HL-60 (cell line): Measurements from ENCODE around the gene FDXACB1.

Source experiments
- DNase-seq, 2 experiments: peaks; one replicate each; pipeline ENCODE4 v3.0.0-alpha.2; 2010 to 2020; ENCODE audit warnings: low read depth in 1 of 2, low spot score in 1 of 2
- H3K27ac ChIP-seq: fragments of 250-450 bp; sonication (Bioruptor Pico); replicated peaks from 2 replicates; pipeline ENCODE4 v1.5.1; 2020; ENCODE audit warnings: mild to moderate bottlenecking, moderate library complexity
- H3K27me3 ChIP-seq: fragments of 250-450 bp; sonication (Bioruptor Pico); 2 replicates; pipeline ENCODE4 v1.5.1; 2021; ENCODE audit warnings: mild to moderate bottlenecking, moderate library complexity; ENCODE audit not compliant: insufficient read depth, poor library complexity, severe bottlenecking
- H3K4me3 ChIP-seq: replicated peaks from 2 replicates; pipeline ENCODE4 v1.5.1; 2011; ENCODE audit warnings: mild to moderate bottlenecking, control low read depth, low read length; ENCODE audit not compliant: insufficient read depth
- CTCF ChIP-seq: IDR thresholded peaks from one replicate; pipeline ENCODE4 v1.5.1; 2011; ENCODE audit warnings: low read length, control low read depth, inconsistent platforms; ENCODE audit not compliant: insufficient read depth
- GABPA ChIP-seq: IDR thresholded peaks from 2 replicates; pipeline ENCODE4 v1.6.1; 2012; ENCODE audit warnings: low read depth
- POLR2AphosphoS5 ChIP-seq: IDR thresholded peaks from 2 replicates; pipeline ENCODE4 v1.6.1; 2012; ENCODE audit warnings: low read depth
- REST ChIP-seq: IDR thresholded peaks from 2 replicates; pipeline ENCODE4 v1.6.1; 2012; ENCODE audit warnings: low read depth; ENCODE audit not compliant: insufficient replicate concordance
- SPI1 ChIP-seq: IDR thresholded peaks from 2 replicates; pipeline ENCODE4 v1.6.1; 2012; ENCODE audit warnings: low read depth, mild to moderate bottlenecking, borderline replicate concordance

FDXACB1 gene

GRCh38 chr11:111846636-111847035 is 32.3 kb downstream of the FDXACB1 start:
- Histone ChIP-seq H3K27me3 (no peaks in the 10 kb centered on the region), H3K4me3 (no peak overlapping the region), H3K27ac (peak overlapping the region; percentile 24; the same call in 1 of the 2 replicates)
- no peak for DNase-seq
- TF ChIP-seq GABPA (no peak), REST (no peak), POLR2AphosphoS5 (no peak), SPI1 (no peak), CTCF (no peak)

- TF ChIP-seq GABPA (no peak), POLR2AphosphoS5 (no peak), CTCF (no peak), REST (no peak), SPI1 (no peak)
- H3K4me3 ChIP-seq, result no peak overlapping the region
- no peak for DNase-seq
- no peaks in the 10 kb centered on the region for H3K27me3 ChIP-seq
- peak overlapping the region; percentile 24 for H3K27ac ChIP-seq
These were observed 32.9 kb downstream of the FDXACB1 start for GRCh38 chr11:111846063-111846462.

- Histone ChIP-seq H3K27ac (peak overlapping the region; percentile 24), H3K4me3 (no peak overlapping the region), H3K27me3 (no peaks in the 10 kb centered on the region)
- peak; percentile 57 to 90 for DNase-seq
- peak; percentile 64 for TF ChIP-seq POLR2AphosphoS5
- TF ChIP-seq GABPA, result no peak
These were observed 33.5 kb downstream of the FDXACB1 start for GRCh38 chr11:111845276-111846028.

GRCh38 chr11:111843661-111844060 is 35.3 kb downstream of the FDXACB1 start:
- Histone ChIP-seq H3K27ac (no peak overlapping the region), H3K4me3 (no peak overlapping the region), H3K27me3 (no peaks in the 10 kb centered on the region)
- TF ChIP-seq POLR2AphosphoS5, result no peak
- TF ChIP-seq SPI1, result no peak
- TF ChIP-seq CTCF, result no peak
- no peak for TF ChIP-seq GABPA
- TF ChIP-seq REST, result no peak
- DNase-seq, result no peak
